Measurements from ENCODE around the gene PROK2. TPM values are rescaled to one million over a fixed set of nuclear protein-coding genes. Genes with fewer than 3 reads are reported as not detected.

Gene PROK2
- total and polyA plus RNA-seq, 2 experiments from 2014 or later, result not detected

DNA sequence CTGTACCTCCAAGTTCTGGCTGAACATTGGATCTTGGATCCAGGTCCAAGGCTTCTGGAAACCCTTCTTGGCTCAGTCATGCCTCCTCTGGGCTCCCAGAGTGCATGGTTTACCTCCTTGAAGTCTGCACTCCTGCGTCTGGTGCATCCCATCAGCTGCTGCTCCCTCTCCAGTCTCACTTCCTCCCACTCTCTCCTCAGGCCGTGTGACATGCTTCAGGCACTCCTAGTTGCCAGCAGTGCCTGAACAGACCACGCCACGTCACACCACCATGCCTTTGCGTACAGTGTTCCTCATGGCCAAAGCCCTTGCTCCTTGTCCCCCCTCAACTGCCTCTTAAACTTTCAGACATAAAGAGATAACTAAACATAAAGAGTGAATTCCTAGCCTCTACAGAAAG lies 25.5 kb downstream of the PROK2 start:
- no peaks in the 10 kb centered on the region for H3F3A ChIP-seq (ENCODE audit: insufficient read depth)
- H3K9ac ChIP-seq, result no peak overlapping the region
- WGBS, 2 experiments (ENCODE audit: low coverage in 1 of 2, low lambda C conversion rate in 2 of 2, missing lambda C conversion rate in 2 of 2), result 69% methylated on average over 5 of the region's 5 CpGs
- no peaks in the 10 kb centered on the region for H3K36me3 ChIP-seq (ENCODE audit: low read depth)
- no peak for DNase-seq
- no peaks in the 10 kb centered on the region for H3K4me1 ChIP-seq (ENCODE audit: insufficient read depth)
- no peak overlapping the region for H3K4me2 ChIP-seq (ENCODE audit: unreplicated experiment)
- H3K4me3 ChIP-seq, result no peak overlapping the region
- peaks cover 62% of the 10 kb centered on the region for H3K27me3 ChIP-seq (replicated peaks; ENCODE audit: insufficient read depth)
- no peak for TF ChIP-seq EZH2phosphoT487 (IDR thresholded peaks at IDR 0.05; ENCODE audit: insufficient read depth, low read depth)
- no peak for TF ChIP-seq EZH2 (IDR thresholded peaks at IDR 0.05; ENCODE audit: insufficient read depth, poor library complexity, severe bottlenecking)
- no peak overlapping the region for H3K27ac ChIP-seq
- H2AFZ ChIP-seq, result no peak overlapping the region
- H3K9me2 ChIP-seq (ENCODE audit: insufficient read depth), result no peaks in the 10 kb centered on the region
- H3K9me3 ChIP-seq (ENCODE audit: low read depth), result no peaks in the 10 kb centered on the region
- in situ Hi-C loops (cut with MboI), result no loop called here
- H3K79me2 ChIP-seq (ENCODE audit: insufficient read depth), result no peaks in the 10 kb centered on the region
- H4K20me1 ChIP-seq (ENCODE audit: insufficient read depth), result no peaks in the 10 kb centered on the region

GRCh38 chr3:71758091-71758490 lies 26.9 kb downstream of the PROK2 start:
- no peaks in the 10 kb centered on the region for H3K9me2 ChIP-seq (ENCODE audit: insufficient read depth)
- H3K9me3 ChIP-seq (ENCODE audit: low read depth), result no peaks in the 10 kb centered on the region
- DNase-seq, result no peak
- no peak overlapping the region for H3K9ac ChIP-seq
- no peak overlapping the region for H3K4me2 ChIP-seq (ENCODE audit: unreplicated experiment)
- H3K27ac ChIP-seq, result no peak overlapping the region
- peaks cover 55% of the 10 kb centered on the region for H3K27me3 ChIP-seq (replicated peaks; ENCODE audit: insufficient read depth)
- no peaks in the 10 kb centered on the region for H4K20me1 ChIP-seq (ENCODE audit: insufficient read depth)
- 63 to 66% methylated on average over 2 of the region's 2 CpGs for WGBS, 2 experiments (ENCODE audit: low coverage in 1 of 2, low lambda C conversion rate in 2 of 2, missing lambda C conversion rate in 2 of 2)
- no peak overlapping the region for H2AFZ ChIP-seq
- no peak overlapping the region for H3K4me3 ChIP-seq
- H3K79me2 ChIP-seq (ENCODE audit: insufficient read depth), result no peaks in the 10 kb centered on the region
- H3K36me3 ChIP-seq (ENCODE audit: low read depth), result no peaks in the 10 kb centered on the region
- TF ChIP-seq EZH2phosphoT487 (IDR thresholded peaks at IDR 0.05; ENCODE audit: insufficient read depth, low read depth) (no peak), EZH2 (IDR thresholded peaks at IDR 0.05; ENCODE audit: insufficient read depth, poor library complexity, severe bottlenecking) (no peak)
- in situ Hi-C loops (cut with MboI), result no loop called here
- no peaks in the 10 kb centered on the region for H3F3A ChIP-seq (ENCODE audit: insufficient read depth)
- H3K4me1 ChIP-seq (ENCODE audit: insufficient read depth), result no peaks in the 10 kb centered on the region

- no peak overlapping the region for H2AFZ ChIP-seq
Measured at GRCh38 chr3:71754610-71755253, 30.2 kb downstream of the PROK2 start.

GRCh38 chr3:71753701-71754609 lies 31.0 kb downstream of the PROK2 start, which contains the start of gene GPR27:
Gene GPR27, plus strand, starts transcription at chr3:71753855. Its CDS starts 195 bp downstream, at chr3:71754050.
- TF ChIP-seq EZH2 (IDR thresholded peaks at IDR 0.05; ENCODE audit: insufficient read depth, poor library complexity, severe bottlenecking) (no peak), EZH2phosphoT487 (IDR thresholded peaks at IDR 0.05; ENCODE audit: insufficient read depth, low read depth) (no peak)
- 4% methylated on average over 81 to 105 of the region's 131 CpGs for WGBS, 2 experiments (ENCODE audit: low coverage in 1 of 2, low lambda C conversion rate in 2 of 2, missing lambda C conversion rate in 2 of 2)
- H2AFZ ChIP-seq, result no peak within 1 kb of the TSS

More at GRCh38 chr3:71754610-71755253, 30.2 kb downstream of the PROK2 start:
- no peaks in the 10 kb centered on the region for H3K79me2 ChIP-seq (ENCODE audit: insufficient read depth)
- no peaks in the 10 kb centered on the region for H3K9me2 ChIP-seq (ENCODE audit: insufficient read depth)
- H3K9me3 ChIP-seq (ENCODE audit: low read depth), result no peaks in the 10 kb centered on the region
- no peaks in the 10 kb centered on the region for H3K4me1 ChIP-seq (ENCODE audit: insufficient read depth)
- H3K4me2 ChIP-seq (ENCODE audit: unreplicated experiment), result no peak overlapping the region
- no peak for TF ChIP-seq EZH2phosphoT487 (IDR thresholded peaks at IDR 0.05; ENCODE audit: insufficient read depth, low read depth)
- TF ChIP-seq EZH2 (IDR thresholded peaks at IDR 0.05; ENCODE audit: insufficient read depth, poor library complexity, severe bottlenecking), result no peak
- no peaks in the 10 kb centered on the region for H3K36me3 ChIP-seq (ENCODE audit: low read depth)
- DNase-seq, result no peak
- H3K4me3 ChIP-seq, result no peak overlapping the region
- WGBS, 2 experiments (ENCODE audit: low coverage in 1 of 2, low lambda C conversion rate in 2 of 2, missing lambda C conversion rate in 2 of 2), result 15 to 22% methylated on average over 49 to 56 of the region's 65 CpGs
- in situ Hi-C loops (cut with MboI), result no loop called here
- peaks cover 59% of the 10 kb centered on the region for H3K27me3 ChIP-seq (replicated peaks; ENCODE audit: insufficient read depth)
- no peaks in the 10 kb centered on the region for H4K20me1 ChIP-seq (ENCODE audit: insufficient read depth)
- H3F3A ChIP-seq (ENCODE audit: insufficient read depth), result no peaks in the 10 kb centered on the region
- H3K27ac ChIP-seq, result no peak overlapping the region
- H3K9ac ChIP-seq, result no peak overlapping the region

More at GRCh38 chr3:71753701-71754609, 31.0 kb downstream of the PROK2 start, which contains the start of gene GPR27:
- no peaks in the 10 kb centered on the region for H3K4me1 ChIP-seq (ENCODE audit: insufficient read depth)
- no peaks in the 10 kb centered on the region for H3K9me2 ChIP-seq (ENCODE audit: insufficient read depth)
- H3K4me3 ChIP-seq, result peak within 1 kb of the TSS; percentile 42
- H3K79me2 ChIP-seq (ENCODE audit: insufficient read depth), result no peaks in the 10 kb centered on the region
- no peaks in the 10 kb centered on the region for H3K36me3 ChIP-seq (ENCODE audit: low read depth)
- peaks cover 59% of the 10 kb centered on the region for H3K27me3 ChIP-seq (replicated peaks; ENCODE audit: insufficient read depth)
- H3K4me2 ChIP-seq (ENCODE audit: unreplicated experiment), result no peak within 1 kb of the TSS
- H3K9me3 ChIP-seq (ENCODE audit: low read depth), result no peaks in the 10 kb centered on the region
- no peaks in the 10 kb centered on the region for H4K20me1 ChIP-seq (ENCODE audit: insufficient read depth)
- DNase-seq, result peak; percentile 56
- in situ Hi-C loops (cut with MboI), result no loop called here
- no peaks in the 10 kb centered on the region for H3F3A ChIP-seq (ENCODE audit: insufficient read depth)
- H3K27ac ChIP-seq, result no peak within 1 kb of the TSS
- no peak within 1 kb of the TSS for H3K9ac ChIP-seq
